MM.1S (cell line): ENCODE measurements around the gene ZDHHC8.

Experiments
- EZH2 ChIP-seq: fragments of 300-600 bp; sonication (generic); optimal IDR thresholded peaks from 2 replicates; pipeline ENCODE3; 2017; ENCODE audit warnings: low read depth, mild to moderate bottlenecking, antibody characterized with exemption, low read length, mixed read lengths
- TF ChIP-seq, protein P1 (sequence below): fragments of 300-600 bp; sonication (generic); IDR thresholded peaks from 2 replicates; pipeline ENCODE4 v1.5.1; 2016; ENCODE audit warnings: antibody characterized with exemption, low read length, mixed read lengths

DNA sequence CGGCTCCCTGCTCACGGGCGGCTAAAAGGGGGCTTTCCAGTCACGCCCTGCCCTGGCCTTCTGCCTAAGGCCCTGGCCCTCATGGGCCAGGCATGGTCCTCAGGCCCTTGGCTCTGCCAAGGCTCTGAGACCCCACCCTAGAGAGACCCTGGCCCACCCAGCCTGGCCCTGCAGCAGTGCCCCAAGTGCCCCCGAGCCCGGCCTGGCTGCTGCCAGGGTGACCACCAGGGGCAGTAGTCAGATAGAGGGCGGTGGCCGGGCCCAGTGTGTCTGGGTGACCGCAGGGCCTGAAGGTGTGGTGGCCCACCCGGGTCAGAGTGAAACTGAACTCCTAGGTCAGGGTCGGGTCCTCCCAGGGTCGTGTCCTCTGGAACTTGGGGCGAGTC is 48.6 kb downstream of the ZDHHC8 start:
- no peak for TF ChIP-seq EZH2
- TF ChIP-seq, protein P1, sequence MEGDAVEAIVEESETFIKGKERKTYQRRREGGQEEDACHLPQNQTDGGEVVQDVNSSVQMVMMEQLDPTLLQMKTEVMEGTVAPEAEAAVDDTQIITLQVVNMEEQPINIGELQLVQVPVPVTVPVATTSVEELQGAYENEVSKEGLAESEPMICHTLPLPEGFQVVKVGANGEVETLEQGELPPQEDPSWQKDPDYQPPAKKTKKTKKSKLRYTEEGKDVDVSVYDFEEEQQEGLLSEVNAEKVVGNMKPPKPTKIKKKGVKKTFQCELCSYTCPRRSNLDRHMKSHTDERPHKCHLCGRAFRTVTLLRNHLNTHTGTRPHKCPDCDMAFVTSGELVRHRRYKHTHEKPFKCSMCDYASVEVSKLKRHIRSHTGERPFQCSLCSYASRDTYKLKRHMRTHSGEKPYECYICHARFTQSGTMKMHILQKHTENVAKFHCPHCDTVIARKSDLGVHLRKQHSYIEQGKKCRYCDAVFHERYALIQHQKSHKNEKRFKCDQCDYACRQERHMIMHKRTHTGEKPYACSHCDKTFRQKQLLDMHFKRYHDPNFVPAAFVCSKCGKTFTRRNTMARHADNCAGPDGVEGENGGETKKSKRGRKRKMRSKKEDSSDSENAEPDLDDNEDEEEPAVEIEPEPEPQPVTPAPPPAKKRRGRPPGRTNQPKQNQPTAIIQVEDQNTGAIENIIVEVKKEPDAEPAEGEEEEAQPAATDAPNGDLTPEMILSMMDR = peak; percentile 30
